Muscle of arm (tissue), 14 donors: ENCODE results near the gene ENTPD2. TPM values are rescaled to one million over a fixed set of nuclear protein-coding genes. Genes with fewer than 3 reads are reported as not detected.

ENCODE experiments used
- DNase-seq: peaks from one replicate; pipeline ENCODE4 v3.0.0-alpha.2; 2013
- long read RNA-seq, 11 donors: transcript quantifications; one replicate each; lab custom pipeline, GENCODE V29; 2026
- polyA plus RNA-seq, 12 donors: library from polyadenylated mRNA; unstranded; fragments of 120-200 nt; gene quantifications; one replicate each; pipeline ENCODE4 v1.2.1, GENCODE V29; 2013; ENCODE audit not compliant: insufficient read length in 12 of 12

Gene ENTPD2
- polyA plus RNA-seq: 10 to 100 TPM in 7 of 12 donors, 1 to 10 TPM in 4, not detected in 1; 8.6 to 21.8 (median 12.8) TPM
- long read RNA-seq, donor 1: 0 reads
- long read RNA-seq, donor 2, transcript ENTPD2-202 (9 exons, 2,095 nt): major isoform, 10 of 10 reads
- long read RNA-seq, donor 2, partial matches to known transcripts: 0 of 10 reads
- long read RNA-seq, donor 2, other reads (novel, unspliced or antisense): 0 of 10 reads
- long read RNA-seq, donor 3, partial matches to known transcripts: 0 of 1 reads
- long read RNA-seq, donor 3, other reads (novel, unspliced or antisense): 0 of 1 reads
- long read RNA-seq, donor 4, partial matches to known transcripts: 0 of 1 reads
- long read RNA-seq, donor 4, other reads (novel, unspliced or antisense): 0 of 1 reads
- long read RNA-seq, donor 5: 0 reads
- long read RNA-seq, donor 6, partial matches to known transcripts: 0 of 3 reads
- long read RNA-seq, donor 6, other reads (novel, unspliced or antisense): 0 of 3 reads
- long read RNA-seq, donor 7, partial matches to known transcripts: 5 of 9 reads
- long read RNA-seq, donor 7, other reads (novel, unspliced or antisense): 0 of 9 reads
- long read RNA-seq, donor 8, transcript ENTPD2-202 (9 exons, 2,095 nt): major isoform, 6 of 8 reads
- long read RNA-seq, donor 8, partial matches to known transcripts: 0 of 8 reads
- long read RNA-seq, donor 8, other reads (novel, unspliced or antisense): 0 of 8 reads
- long read RNA-seq, donor 9, partial matches to known transcripts: 0 of 3 reads
- long read RNA-seq, donor 9, other reads (novel, unspliced or antisense): 0 of 3 reads
- long read RNA-seq, donor 10, transcript ENTPD2-202 (9 exons, 2,095 nt): major isoform, 7 of 9 reads
- long read RNA-seq, donor 10, partial matches to known transcripts: 0 of 9 reads
- long read RNA-seq, donor 10, other reads (novel, unspliced or antisense): 0 of 9 reads
- long read RNA-seq, donor 11, partial matches to known transcripts: 0 of 4 reads
- long read RNA-seq, donor 11, other reads (novel, unspliced or antisense): 0 of 4 reads

DNA sequence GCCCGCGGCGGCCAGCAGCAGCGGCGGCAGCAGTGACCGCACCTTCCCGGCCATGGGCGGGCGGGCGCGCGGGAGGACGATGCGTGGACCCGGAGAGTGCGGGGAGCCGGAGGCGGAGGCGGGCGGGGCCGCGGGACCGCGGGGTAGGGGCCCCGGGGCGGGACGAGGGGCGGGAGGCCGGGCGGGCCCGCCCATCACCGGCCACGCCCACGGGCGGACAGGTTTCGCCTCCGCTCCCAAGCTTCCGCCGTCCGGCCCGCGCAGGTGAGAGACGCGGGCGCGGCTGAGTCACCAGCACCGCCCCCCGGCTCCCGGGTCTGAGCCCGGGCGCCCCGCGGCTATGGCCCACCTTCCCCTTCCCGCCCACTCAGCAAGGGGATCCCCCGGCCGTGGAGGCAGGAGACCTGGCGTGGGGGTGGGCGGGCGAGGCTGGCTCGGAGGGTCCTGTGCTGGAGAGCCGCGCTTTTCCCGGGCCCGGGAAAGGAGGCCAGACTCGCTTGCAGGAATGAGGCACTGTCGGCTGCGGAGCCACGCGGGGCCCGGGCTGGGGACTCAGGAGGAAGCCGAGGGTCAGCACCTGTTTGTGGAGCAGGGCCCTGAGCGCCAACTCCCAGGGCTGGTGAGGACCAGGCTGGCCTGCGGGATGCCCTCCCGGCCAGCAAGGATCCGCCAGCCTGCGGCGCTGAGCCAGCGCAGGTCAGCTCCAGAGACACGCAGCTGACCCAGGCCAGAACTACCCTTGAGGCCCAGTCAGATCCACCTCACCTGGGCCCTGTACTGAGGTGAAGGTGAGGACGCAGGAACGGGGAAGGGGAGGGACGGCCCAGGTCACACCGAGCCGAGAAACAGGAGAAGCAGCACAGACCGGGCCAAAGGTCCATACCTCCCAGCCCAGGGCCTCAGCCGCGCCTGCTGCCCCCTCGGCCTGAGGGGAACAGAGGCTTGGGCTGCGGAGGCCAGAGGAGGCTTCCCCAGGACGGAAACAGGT, at the start of gene ENTPD2:
Gene ENTPD2 (minus strand): TSS at position 118 of the 988 bp plus-strand sequence. CDS start 64 bp downstream, at position 54.
- no peak for DNase-seq

DNA sequence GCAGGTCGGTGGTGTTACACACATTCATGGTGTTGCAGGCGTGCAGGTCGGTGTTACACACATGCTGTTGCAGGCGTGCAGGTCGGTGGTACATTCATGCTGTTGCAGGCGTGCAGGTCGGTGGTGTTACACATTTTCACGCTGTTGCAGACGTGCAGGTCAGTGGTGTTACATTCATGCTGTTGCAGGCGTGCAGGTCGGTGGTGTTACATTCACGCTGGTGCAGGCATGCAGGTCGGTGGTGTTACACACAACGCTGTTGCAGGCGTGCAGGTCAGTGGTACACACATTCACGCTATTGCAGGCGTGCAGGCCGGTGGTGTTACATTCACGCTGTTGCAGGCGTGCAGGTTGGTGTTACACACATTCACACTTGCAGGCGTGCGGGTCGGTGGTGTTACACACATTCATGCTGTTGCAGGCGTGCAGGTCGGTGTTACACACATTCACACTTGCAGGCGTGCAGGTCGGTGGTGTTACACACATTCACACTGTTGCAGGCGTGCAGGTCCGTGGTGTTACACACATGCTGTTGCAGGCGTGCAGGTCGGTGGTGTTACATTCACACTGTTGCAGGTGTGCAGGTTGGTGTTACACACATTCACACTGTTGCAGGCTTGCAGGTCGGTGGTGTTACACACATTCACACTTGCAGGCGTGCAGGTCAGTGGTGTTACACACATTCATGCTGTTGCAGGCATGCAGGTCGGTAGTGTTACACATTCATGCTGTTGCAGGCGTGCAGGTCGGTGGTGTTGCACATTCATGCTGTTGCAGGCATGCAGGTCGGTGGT, 49.5 kb upstream of the ENTPD2 start:
- DNase-seq: no peak

DNA sequence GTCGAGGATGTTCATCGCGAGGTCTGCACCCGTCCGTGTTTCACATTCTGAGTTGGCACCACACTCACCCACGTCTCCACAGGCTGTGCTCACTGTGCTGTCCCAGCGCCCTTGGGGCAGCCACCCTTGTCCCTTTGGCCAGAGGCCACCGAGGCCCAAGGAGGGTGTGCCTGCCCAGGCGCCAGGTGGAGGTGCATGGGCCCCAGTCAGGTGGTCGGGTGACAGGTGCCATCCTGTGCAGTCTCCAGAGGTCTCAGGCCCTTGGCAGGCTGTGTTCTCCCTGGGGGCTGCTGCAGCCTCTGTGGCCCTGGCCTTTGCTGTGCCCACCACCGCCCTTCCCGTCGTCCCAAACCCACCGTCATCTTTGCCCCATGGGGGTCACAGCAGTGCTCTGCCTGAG, 45.4 kb upstream of the ENTPD2 start:
- no peak for DNase-seq

DNA sequence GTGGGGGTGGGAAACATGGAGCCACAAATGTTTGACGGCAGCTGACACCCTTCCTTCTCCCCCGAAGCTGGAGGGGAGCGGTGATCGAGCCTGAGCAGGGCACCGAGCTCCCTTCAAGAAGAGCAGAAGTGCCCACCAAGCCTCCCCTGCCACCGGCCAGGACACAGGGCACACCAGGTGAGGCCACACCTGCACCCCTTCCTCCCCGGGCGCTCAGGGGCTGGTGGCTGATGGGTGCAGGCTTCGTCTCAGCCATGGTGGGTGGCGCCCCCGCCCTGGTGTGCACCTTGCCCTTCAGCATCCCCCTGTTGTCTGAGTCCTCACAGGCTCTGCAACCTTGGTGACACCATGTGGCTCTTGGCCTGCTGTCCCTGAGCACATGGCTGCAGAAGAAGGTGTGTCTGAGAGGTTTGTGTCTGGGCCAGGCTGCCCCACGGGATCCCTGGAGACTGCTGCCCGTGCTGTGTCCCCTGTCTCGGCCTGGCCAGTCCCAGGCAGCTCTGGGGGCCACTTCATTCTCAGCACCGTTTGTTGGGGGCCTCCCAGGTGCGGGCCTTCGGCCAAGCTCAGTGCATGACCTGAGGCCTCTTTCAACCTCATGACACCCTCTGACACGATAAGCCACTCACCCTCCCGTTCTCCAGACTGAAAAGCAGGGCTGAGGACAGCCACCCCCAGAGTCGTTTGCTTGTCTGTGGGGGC, 44.1 kb upstream of the ENTPD2 start:
- DNase-seq: no peak

DNA sequence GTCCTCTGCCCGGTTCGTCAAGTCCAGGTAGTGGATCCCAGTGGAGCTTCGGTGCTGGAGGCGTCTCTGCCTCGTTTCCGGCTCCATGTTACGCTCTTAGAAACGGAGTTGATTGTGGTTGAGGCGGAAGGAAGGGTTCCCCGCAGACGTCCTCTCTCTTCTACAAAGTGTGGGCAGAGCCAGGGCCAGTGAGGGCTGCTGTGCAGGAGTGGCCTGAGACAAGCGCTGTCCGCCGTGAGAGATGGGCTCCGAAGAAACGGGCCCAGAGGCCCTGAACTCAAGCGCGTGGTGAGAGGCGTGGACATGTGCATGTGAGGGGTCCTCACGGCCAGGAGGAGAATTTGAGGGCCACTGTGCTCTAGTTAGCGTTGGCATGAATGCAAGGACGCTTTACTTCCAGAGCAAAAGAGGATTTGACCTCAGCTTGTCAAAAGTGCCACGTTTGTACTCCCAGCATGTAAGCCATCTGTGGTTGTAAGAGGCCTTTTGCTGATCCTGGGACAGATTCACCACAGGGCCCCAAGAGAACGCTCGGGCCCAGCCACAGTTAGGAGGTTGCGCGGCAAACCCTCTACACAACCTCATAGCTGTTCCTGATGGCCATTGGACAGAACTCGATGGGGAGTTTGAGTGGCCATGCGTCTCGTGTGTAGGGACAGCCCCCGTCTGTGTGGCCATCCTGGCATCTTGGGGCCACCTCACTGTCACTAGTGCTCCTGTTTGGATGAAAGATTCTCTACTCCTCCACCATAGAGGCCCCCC, 43.1 kb upstream of the ENTPD2 start:
- DNase-seq: no peak

DNA sequence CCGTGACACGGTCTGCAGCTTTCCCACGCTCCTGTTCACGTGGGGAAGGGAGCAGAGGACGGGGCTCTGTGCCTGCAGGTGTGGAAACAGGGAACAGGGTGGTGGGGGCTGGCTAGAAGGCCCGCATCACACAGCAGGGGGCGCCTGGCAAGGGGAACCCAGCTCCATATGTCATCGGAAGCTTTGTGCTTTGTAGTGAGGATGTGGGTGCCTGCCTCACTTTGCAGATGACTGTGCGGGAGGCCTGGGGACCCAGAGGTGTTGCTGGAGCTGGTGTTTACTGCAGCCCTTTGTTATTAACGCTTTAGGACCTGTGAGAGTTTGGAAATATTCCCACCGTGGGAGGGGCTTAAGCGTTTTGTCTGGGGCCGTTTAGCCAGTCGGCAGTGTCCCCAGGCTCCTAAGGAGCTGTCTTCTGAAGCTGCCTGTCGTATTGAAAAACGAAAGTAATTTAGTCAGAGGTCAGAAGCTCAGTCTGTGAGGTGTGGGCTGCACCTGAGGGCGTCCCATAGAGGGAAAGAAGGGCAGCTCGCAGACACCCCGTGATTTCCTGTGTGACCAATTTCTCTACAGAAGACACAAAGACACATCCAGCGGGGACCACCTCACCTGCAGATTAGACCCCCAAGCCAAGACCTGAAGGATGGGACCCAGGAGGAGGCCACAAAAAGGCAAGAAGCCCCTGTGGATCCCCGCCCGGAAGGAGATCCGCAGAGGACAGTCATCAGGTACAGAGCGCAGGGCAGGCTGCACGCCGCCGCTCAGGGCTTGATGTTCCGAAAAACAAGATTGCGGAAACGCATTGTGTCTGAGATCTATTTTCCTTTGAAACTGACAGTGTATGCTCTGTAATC, 42.0 kb upstream of the ENTPD2 start:
- no peak for DNase-seq

DNA sequence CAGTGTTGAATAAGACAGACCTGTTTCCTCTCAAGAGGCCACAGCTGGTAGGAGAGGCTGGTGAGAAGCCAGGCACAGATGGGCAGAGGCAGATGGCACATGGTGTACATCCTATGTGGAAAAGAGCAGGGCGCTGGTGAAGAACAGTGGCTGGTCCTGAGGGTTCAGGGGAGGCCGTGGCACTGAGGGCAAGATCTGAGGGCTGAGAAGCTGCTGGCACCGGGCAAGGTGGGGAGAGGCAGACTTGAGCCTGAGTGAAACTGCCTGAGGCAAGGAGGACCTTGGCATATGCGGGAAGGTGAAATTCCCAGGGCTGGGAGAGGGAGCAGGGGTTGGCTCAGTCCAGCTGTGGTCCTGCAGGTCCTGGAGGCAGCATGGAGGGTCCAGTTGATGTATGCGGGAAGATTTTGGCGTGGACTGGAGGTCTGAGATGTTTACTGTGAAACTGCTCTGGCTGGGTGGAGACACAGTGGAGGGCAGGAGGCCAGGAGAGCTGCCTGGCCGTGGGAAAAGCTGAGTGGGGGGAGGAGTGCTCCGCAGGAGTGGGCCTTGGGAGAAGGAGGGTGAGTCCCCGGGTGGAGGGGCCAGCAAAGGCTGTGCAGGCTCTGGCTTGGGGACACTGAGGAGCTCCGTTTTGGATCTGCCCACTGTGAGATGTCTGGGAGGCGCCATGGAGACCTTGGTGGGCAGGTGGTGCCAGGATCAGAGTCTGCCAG, 35.5 kb upstream of the ENTPD2 start:
- DNase-seq: no peak

DNA sequence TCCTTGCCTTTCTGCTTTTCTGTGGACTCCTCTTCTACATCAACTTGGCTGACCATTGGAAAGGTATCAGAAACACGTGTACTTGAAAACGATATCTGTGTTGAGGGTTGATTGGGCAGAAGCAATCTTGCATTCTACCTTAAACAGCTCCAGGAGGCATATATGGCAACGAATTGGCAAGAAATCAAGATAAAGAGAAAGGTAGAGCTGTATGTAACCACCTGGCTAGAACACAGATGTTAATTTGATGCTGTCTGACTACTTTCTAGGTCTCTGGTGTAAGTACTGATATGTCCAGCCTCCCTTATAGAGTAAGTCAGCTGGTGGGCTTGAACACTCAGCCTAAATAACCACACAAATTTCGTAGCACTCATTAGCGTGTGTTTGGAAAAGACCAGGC, 34.3 kb upstream of the ENTPD2 start:
- DNase-seq: no peak

DNA sequence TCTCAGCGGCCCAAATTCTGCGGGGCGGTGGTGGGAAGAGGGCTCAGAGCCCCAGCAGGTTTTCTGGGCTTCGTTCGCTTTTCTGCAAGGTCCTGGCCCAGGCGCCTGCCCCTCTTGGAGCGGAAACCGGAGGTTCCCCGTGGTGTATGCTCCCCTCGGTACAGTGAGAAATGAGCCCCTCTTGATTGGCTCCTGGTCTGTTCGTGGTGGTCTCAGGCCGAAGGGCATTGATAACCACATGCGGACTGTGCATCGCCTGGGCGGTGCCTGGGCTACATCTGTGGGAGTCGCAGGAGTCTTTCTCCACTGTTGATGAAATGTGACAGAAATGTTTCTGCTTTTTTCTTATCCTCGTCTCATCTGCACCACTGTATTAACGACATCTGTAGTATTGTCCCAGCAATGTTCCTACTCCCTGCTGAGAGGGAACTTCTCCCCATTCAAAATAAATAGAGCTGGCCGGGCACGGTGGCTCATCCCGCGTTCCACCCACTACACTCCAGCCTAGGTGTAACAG, 33.6 kb upstream of the ENTPD2 start:
- no peak for DNase-seq

DNA sequence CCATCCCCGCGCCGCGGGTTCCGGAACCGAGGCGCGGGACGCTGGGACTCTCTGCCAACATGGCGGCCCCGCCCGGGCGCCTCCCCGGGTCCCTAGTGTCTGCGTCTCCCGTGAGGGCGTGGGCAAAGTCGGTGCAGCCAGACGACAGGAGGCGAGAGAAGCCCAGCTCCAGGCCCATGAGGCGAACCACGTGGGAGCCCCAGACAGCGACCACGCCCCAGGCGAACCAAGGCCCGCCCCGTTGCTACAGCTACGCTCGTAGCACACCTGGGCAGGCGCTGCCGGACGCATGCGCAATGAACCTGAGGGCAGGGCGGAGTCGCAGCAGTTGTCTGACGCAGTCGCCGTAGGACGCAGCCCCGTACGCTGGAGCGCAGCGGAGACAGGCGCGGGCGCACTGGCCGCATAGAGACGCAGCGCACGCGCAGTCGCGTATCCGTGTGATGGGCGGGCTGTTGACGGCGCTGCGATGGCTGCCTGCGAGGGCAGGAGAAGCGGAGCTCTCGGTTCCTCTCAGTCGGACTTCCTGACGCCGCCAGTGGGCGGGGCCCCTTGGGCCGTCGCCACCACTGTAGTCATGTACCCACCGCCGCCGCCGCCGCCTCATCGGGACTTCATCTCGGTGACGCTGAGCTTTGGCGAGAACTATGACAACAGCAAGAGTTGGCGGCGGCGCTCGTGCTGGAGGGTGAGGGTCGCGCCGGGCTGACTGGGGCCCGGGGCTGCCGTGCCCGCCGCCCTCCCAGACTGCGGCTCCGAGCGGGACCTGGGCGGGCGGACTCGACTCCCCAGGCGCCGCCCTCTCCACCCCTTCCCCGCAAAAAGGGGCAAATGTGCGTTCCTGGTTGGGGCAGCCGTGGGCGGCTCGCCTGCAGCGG, 32.9 kb upstream of the ENTPD2 start, which contains the start of gene MAN1B1:
Gene MAN1B1 (plus strand): TSS at position 455 of the 878 bp plus-strand sequence. CDS start 15 bp downstream, at position 470.
- DNase-seq: peak; percentile 98

DNA sequence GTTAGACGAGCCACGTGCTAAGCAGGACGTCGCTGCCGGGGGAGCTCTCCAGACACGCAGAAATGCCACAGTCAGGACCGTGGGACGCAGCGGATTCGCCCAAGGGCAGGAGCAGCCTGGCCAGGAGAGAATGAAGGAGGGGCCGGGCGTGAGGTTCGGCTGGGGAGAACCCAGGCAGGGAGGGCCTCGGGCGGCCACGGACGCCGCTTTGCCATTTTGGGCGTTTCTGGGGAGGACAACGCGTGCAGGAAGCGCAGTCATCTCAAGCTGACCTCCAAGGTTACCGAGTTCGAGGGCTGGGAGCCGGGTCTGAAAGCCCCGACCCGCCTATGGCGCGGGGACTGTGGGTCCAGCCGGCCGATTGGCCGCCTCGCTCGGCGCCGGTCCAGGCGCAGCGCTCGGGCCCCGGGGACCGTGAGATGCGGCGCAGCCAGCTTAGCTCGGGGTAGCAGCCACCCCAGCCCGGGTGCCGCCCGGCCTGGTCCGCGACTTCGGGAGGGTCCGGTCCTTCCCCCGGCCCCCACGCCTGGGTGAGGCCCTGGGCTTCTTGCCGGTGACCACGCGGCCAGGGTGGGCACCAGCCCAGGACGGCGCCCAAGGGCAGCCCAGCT, 32.2 kb upstream of the ENTPD2 start:
- no peak for DNase-seq

DNA sequence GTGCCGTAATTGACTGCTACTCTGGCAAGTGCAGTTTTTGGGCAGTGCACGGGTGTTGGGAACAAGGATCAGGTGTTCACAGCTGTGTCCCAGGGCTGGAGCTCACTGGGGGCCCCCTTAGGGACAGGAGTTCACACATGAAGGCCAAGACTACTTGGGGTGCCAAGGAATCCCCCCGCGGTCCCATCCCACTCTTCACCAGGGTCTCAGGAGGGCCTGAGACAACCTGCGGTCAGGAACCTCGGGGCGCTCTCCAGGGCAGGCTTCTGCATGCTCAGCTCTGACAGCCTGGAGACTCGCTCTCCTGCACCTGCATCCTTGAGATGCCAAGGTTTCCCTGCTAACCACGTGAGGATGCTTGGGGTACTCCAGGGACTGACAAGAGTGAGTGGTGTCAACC, 30.7 kb upstream of the ENTPD2 start:
- DNase-seq: no peak

DNA sequence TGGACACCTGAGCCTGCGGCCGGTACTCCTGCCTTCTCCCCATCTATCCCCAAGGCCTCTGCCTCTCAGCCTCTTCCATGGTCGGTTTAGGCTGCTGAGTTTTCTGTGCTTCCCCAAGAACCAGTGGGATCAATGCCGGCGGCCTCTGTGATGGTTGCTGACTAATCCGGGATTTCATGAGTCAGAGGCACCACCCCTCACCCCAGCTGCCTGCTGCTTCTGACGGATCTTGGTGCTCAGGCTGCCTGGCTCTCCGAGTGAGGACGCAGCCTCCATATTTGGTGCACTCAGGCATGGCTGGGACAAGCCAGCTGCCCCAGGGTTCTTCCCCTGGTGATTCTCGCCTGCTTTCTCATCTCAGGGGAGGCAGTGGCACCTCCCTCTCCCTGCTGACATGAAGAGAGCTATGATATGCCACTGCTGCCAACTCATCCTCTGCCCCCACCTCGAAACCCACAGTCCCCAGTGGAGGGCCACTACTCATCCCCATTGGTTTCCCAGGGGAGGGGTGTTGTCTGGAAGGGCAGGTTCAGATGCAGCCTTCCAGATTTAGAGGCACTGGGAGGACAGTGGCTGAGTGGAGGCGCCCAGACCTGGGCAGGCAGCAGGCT, 29.6 kb upstream of the ENTPD2 start:
- no peak for DNase-seq

DNA sequence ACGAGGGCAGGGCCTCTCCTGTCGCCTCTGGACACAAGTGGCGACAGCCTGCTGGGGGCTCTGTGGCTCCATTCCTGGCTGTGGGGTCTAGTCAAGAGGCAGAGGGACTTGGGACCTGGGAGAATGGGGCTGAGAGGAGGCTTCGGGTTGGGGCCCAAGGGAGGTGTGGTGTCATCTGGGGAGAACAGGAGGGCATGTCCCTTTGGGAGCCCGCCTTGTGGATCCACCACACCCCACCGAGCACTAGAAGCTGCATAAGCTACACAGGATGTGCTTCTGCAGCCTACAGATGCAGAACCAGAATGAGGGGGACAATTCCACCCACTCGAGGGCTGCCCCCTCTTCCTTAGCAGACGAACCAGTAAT, 29.0 kb upstream of the ENTPD2 start:
- no peak for DNase-seq
